ENCODE results near the gene SSH2.
A peak's percentile ranks its signal among the peaks of the same experiment; 100 is the strongest.

Gene SSH2

DNA sequence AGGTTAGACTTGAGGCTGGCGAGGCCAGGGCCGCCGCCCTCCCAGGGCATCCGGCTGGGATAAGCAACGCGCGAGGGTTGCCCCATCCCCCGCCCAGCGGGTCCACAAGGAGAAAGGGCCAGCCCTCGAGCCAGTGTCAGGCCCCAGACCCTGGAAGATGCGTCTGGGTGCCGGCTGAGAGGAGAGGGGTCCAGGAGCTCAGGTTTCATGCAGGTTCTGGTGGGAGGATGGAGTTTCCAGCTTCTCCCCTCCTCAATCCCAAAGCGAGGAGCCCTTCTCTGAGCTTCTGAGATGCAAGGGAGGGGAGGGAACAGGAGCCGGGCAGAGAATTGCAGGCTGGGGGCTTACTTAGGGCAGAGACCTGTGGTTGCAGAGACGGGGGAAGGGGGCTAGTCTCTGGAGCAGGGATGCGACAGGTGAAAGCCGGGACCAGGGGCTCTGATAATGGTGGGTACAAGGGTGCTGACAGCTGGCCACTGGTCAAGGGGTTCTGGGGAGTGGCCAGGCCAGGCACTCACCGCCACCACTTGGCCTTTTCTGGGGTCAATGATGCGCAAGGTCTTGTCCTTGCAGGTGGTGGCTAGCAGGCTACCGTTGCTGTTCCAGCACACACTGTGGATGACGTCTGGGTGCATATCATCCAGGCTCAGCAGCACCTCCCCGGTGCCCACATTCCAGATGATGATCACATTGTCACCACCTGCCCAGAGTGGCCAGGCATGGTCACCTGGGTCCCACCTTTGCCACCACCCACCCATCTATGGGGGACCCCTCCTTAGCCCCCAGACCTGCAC lies 311.6 kb downstream of the SSH2 start:
- no peak overlapping the region for H3K9ac ChIP-seq (ENCODE audit: insufficient read length)
- no peak overlapping the region for H3K27ac ChIP-seq
- no peak overlapping the region for H3K4me3 ChIP-seq
- H3K36me3 ChIP-seq (ENCODE audit: insufficient read depth, low read length), result no peaks in the 10 kb centered on the region
- TF ChIP-seq POLR2AphosphoS5 (IDR thresholded peaks at IDR 0.05; ENCODE audit: borderline replicate concordance, low read depth, low read length) (no peak), EZH2 (IDR thresholded peaks at IDR 0.05) (no peak), FOXP2 (optimal IDR thresholded peaks at IDR 0.05; ENCODE audit: control extremely low read depth, extremely low read length, insufficient read depth) (no peak)
- no peaks in the 10 kb centered on the region for H3K9me3 ChIP-seq (ENCODE audit: low read depth, low read length)
- no peak for DNase-seq (ENCODE audit: low read depth, low spot score)

DNA sequence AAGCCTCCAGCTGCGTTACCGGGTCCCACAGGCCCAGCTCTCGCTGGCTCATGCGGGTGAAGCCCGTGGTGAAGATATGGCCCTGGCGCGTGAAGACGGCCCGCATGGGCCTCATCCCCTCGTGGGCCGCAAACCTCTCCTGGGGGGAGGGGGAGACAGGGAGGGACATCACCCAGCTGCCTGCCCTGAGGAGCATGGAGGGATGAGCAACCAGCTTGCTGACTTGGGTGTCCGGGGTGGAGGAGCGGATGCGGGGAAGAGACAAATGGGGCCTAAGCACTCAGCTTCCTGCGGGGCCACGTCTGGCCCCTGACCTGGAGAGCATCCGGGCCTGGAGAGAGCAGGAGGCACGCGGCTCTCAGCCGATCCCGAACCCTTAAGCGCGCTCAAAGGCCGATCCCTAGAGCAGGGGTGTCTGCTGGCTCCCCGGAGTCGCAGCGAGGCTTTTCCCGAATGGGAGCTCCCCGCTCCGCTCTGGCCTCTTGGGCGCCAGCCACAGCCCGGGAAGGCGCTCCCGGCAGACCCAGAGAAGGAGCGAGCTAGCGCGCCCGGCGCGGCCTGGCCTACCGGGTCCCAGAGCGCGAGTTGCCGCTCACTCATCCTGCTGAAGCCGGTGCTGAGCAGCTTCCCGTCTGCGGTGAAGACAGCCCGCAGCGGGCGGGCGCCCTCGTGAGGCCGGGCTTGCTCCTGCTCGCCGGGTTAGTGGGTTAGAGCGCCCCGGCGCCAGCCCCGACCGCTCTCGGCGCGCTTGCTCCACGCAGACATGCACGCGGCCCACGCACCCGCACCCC lies 312.4 kb downstream of the SSH2 start:
- no peaks in the 10 kb centered on the region for H3K9me3 ChIP-seq (ENCODE audit: low read depth, low read length)
- no peak for DNase-seq (ENCODE audit: low read depth, low spot score)
- H3K36me3 ChIP-seq (ENCODE audit: insufficient read depth, low read length), result no peaks in the 10 kb centered on the region; the same call in 1 of the 2 replicates
- no peak overlapping the region for H3K9ac ChIP-seq (ENCODE audit: insufficient read length)
- no peak overlapping the region for H3K27ac ChIP-seq
- TF ChIP-seq POLR2AphosphoS5 (IDR thresholded peaks at IDR 0.05; ENCODE audit: borderline replicate concordance, low read depth, low read length) (0 out of 2 replicates have a peak, but pooled peaks have one; percentile 2), EZH2 (IDR thresholded peaks at IDR 0.05) (no peak)
- peak overlapping the region; percentile 26; the same call in 1 of the 2 replicates for H3K4me3 ChIP-seq

DNA sequence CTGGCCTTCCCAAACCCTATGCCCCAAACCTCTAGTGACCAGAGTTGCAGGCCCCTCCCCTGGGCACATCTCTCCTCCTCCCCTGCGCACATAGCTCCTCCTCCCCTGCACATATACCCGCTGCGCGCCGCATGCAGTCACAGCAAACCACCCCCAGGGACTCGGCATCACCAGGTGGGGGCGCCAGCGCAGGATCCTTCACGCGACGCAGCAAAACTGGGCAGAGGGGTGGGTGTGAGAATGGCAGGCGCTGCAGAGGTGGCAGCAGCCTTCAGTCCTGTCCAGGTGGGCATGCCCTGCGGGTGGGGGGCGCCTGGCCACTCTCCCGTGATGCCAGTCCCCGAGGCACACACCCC lies 312.9 kb downstream of the SSH2 start:
- peak; percentile 47 for DNase-seq (ENCODE audit: low read depth, low spot score)
- Histone ChIP-seq H3K4me3 (peak overlapping the region; percentile 26), H3K27ac (no peak overlapping the region), H3K36me3 (ENCODE audit: insufficient read depth, low read length) (no peaks in the 10 kb centered on the region; the same call in 1 of the 2 replicates), H3K9me3 (ENCODE audit: low read depth, low read length) (no peaks in the 10 kb centered on the region), H3K9ac (ENCODE audit: insufficient read length) (no peak overlapping the region)
- peak; percentile 54; the same call in 1 of the 2 replicates for TF ChIP-seq POLR2AphosphoS5 (IDR thresholded peaks at IDR 0.05; ENCODE audit: borderline replicate concordance, low read depth, low read length)
- peak; percentile 28 for TF ChIP-seq FOXP2 (optimal IDR thresholded peaks at IDR 0.05; ENCODE audit: control extremely low read depth, extremely low read length, insufficient read depth)
- no peak for TF ChIP-seq EZH2 (IDR thresholded peaks at IDR 0.05)

DNA sequence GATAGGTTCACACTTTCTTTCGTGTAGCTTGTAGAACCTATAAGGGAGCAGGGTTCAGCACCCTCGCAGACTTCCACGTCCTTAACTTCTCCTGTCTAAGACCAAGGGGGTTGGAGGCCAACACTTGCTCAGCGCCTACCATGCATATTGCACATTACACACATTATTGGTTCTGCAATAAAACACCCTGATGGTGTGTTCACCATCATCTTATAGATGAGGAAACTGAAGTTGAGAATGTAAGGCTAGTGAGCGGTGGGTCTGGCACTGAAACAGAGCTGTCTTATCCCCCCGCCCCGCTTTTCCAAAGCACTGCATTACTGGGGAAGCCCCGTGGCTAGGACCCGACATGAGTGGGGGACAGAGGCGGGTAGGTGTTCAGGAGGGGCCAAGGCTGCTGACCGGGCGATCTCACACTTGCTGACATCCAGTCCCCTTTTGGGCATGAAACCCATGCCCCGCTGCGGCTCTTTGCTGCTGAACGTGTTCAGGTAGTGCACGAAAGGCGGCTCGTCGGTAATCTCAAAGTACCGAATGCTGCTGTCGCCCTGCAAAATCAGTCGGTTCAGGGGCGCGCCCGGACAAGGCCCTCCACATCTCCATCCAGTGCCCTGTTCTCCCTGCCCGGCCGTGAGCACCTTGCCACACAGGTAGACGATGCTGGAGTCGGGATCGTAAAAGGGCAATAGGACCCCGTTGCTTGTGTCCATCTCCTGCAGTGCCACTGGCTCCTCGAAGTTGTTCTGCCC lies 313.6 kb downstream of the SSH2 start:
- H3K9ac ChIP-seq (ENCODE audit: insufficient read length), result no peak overlapping the region
- no peak for DNase-seq (ENCODE audit: low read depth, low spot score)
- TF ChIP-seq EZH2 (IDR thresholded peaks at IDR 0.05) (no peak), FOXP2 (optimal IDR thresholded peaks at IDR 0.05; ENCODE audit: control extremely low read depth, extremely low read length, insufficient read depth) (no peak), POLR2AphosphoS5 (IDR thresholded peaks at IDR 0.05; ENCODE audit: borderline replicate concordance, low read depth, low read length) (no peak)
- no peak overlapping the region for H3K27ac ChIP-seq
- no peaks in the 10 kb centered on the region for H3K9me3 ChIP-seq (ENCODE audit: low read depth, low read length)
- no peaks in the 10 kb centered on the region; the same call in 1 of the 2 replicates for H3K36me3 ChIP-seq (ENCODE audit: insufficient read depth, low read length)
- H3K4me3 ChIP-seq, result peak overlapping the region; percentile 74

DNA sequence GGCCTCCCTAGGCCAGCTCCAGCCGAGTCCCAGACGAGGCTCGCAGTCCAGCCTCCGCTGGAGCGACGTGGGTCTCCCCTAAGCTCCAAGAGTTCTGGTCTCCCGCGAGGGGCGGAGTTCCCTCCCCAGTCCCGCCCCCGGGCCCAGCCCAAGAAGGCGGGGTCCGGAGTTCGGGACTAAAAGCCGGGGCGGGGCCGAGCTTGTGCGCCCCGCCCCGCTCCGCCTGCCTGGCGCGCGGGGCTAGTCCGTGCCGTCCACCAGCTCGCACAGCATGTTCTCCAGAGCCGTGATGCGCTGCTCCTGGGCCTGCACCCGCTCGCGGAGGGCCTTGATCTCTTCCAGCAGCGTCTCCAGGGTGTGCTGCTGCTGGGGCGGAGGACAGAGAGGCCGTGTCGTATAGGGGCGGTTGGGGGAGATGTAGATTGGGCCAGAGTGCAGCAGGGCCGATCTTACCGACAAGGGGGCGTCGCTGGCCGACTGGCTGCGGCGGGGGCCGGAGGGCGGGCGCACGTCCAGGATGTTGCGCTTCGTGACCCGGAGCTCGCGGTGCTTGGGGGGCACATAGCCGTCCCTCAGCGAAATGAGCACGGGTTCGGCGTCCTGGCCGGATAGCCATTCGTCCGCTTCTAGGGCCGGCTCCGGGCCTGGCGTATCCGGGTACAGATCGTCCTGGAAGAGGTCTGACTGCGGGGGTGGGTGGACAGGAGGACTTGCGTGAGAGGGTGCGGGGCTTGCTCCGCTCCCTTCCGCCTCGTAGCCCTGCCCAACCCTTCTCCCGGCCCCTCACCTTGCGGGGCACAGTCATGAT lies 314.3 kb downstream of the SSH2 start:
- Histone ChIP-seq H3K36me3 (ENCODE audit: insufficient read depth, low read length) (no peaks in the 10 kb centered on the region; the same call in 1 of the 2 replicates), H3K9me3 (ENCODE audit: low read depth, low read length) (no peaks in the 10 kb centered on the region), H3K27ac (no peak overlapping the region), H3K4me3 (peak overlapping the region; percentile 74), H3K9ac (ENCODE audit: insufficient read length) (no peak overlapping the region)
- no peak for DNase-seq (ENCODE audit: low read depth, low spot score)
- no peak for TF ChIP-seq FOXP2 (optimal IDR thresholded peaks at IDR 0.05; ENCODE audit: control extremely low read depth, extremely low read length, insufficient read depth)
- TF ChIP-seq POLR2AphosphoS5 (IDR thresholded peaks at IDR 0.05; ENCODE audit: borderline replicate concordance, low read depth, low read length), result peak; percentile 33; the same call in 1 of the 2 replicates
- TF ChIP-seq EZH2 (IDR thresholded peaks at IDR 0.05), result no peak

DNA sequence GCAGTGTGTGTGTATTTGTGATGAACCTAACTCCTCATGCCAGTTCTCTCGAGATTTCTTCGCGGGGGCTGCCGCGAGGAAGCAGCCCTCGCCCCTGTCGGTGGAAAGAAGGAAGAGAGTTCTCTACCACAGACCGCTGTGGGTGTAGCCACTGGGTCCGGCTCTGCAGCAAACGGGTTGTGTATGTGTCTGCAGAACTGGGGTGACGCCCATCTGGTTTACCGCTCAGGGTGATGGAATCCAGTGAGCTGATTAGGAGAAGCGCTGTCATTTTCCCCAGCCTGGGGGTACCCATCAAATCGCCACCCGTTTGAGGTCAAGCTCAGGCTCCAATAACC lies 315.0 kb downstream of the SSH2 start:
- Histone ChIP-seq H3K27ac (no peak overlapping the region), H3K9ac (ENCODE audit: insufficient read length) (no peak overlapping the region)
- DNase-seq (ENCODE audit: low read depth, low spot score), result no peak

DNA sequence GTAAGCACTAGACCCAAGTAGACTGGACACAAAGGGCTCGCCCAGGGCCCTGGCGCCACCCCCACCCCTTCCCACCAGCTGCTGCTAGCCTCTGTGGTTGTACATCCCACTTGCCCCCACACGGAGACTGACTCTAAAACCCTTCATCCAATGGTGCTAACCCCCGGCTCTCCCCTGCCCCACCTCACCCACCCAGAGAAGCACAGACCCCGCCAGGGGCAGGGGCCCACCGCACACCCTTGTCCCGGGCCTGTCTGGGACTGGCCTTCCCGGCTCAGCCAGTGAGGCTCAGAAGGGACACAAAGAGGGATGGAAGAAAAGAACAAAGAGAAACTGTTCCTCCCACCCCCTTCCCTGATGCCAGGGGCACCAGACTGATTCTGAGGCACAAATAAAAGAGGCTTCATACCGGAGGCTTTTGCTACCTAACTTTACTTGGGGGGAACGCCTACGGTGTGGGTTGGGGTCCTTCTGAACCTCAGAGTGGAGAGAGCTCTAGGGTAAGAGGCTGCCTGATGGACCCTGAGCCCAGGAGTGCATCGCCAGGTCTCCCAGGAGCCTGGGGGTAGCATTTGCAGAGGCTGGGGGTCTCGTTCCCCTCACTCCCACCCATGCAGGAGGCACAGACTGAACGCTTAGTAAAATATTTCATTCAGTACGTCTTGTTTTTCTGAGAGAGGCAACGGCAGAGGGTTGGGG lies 315.5 kb downstream of the SSH2 start:
- no peak overlapping the region for H3K9ac ChIP-seq (ENCODE audit: insufficient read length)
- H3K27ac ChIP-seq, result no peak overlapping the region
- TF ChIP-seq POLR2AphosphoS5 (IDR thresholded peaks at IDR 0.05; ENCODE audit: borderline replicate concordance, low read depth, low read length), result no peak
- TF ChIP-seq FOXP2 (optimal IDR thresholded peaks at IDR 0.05; ENCODE audit: control extremely low read depth, extremely low read length, insufficient read depth), result no peak
- no peak for TF ChIP-seq EZH2 (IDR thresholded peaks at IDR 0.05)
- no peak for DNase-seq (ENCODE audit: low read depth, low spot score)
- no peak overlapping the region for H3K4me3 ChIP-seq
- H3K9me3 ChIP-seq (ENCODE audit: low read depth, low read length), result no peaks in the 10 kb centered on the region
- no peaks in the 10 kb centered on the region; the same call in 1 of the 2 replicates for H3K36me3 ChIP-seq (ENCODE audit: insufficient read depth, low read length)

More for the DNA sequence above, 315.0 kb downstream of the SSH2 start:
- Histone ChIP-seq H3K4me3 (peak overlapping the region; percentile 74), H3K36me3 (ENCODE audit: insufficient read depth, low read length) (no peaks in the 10 kb centered on the region; the same call in 1 of the 2 replicates), H3K9me3 (ENCODE audit: low read depth, low read length) (no peaks in the 10 kb centered on the region)
- TF ChIP-seq POLR2AphosphoS5 (IDR thresholded peaks at IDR 0.05; ENCODE audit: borderline replicate concordance, low read depth, low read length) (no peak), EZH2 (IDR thresholded peaks at IDR 0.05) (no peak), FOXP2 (optimal IDR thresholded peaks at IDR 0.05; ENCODE audit: control extremely low read depth, extremely low read length, insufficient read depth) (no peak)
